CD4-positive, CD25-positive, alpha-beta regulatory T cell (primary cell): ENCODE results near the gene CMTM4. TPM values are rescaled to one million over a fixed set of nuclear protein-coding genes. Genes with fewer than 3 reads are reported as not detected.

Source experiments
- ATAC-seq, 2 donors: fragments of 150-1000 bp; cut with Tn5 transposase; one replicate each; pipeline ENCODE4 v1.10.0; 2021; ENCODE audit warnings: low read depth in 2 of 2, moderate number of reproducible peaks in 2 of 2, moderate library complexity in 1 of 2
- DNase-seq, 3 donors: peaks; one replicate each; pipeline versions ENCODE4 v3.0.0 to v3.0.0-alpha.2; 2012 to 2022; ENCODE audit warnings: mixed read lengths in 1 of 3
- H3K27ac ChIP-seq: one replicate; pipeline ENCODE4 v1.7.0; 2013; ENCODE audit warnings: mild to moderate bottlenecking, low read length; ENCODE audit not compliant: insufficient read depth, poor library complexity, severe bottlenecking
- H3K27me3 ChIP-seq: one replicate; pipeline ENCODE4 v1.7.0; 2013; ENCODE audit warnings: low read length; ENCODE audit not compliant: control insufficient read depth, insufficient read depth
- H3K36me3 ChIP-seq: one replicate; pipeline ENCODE4 v1.7.0; 2013; ENCODE audit warnings: mild to moderate bottlenecking, low read length, moderate library complexity; ENCODE audit not compliant: control insufficient read depth, insufficient read depth
- H3K4me1 ChIP-seq: 2 replicates; pipeline ENCODE4 v1.7.0; 2013; ENCODE audit warnings: mild to moderate bottlenecking, low read length; ENCODE audit not compliant: insufficient read depth, control insufficient read depth, poor library complexity, severe bottlenecking
- H3K4me3 ChIP-seq: one replicate; pipeline ENCODE4 v1.7.0; 2013; ENCODE audit warnings: low read depth, mild to moderate bottlenecking, low read length, moderate library complexity
- H3K9me3 ChIP-seq, 2 experiments: 1 replicate in 1 of 2; 2 replicates in 1 of 2; pipeline ENCODE4 v1.7.0; 2013; ENCODE audit warnings: low read length in 2 of 2, mild to moderate bottlenecking in 1 of 2, moderate library complexity in 1 of 2; ENCODE audit not compliant: control insufficient read depth in 2 of 2
- H3K27ac Mint-ChIP-seq, 3 donors: one replicate each; pipeline ENCODE4 v1.8.0; 2020 to 2022; ENCODE audit warnings: mild to moderate bottlenecking in 3 of 3, mixed read lengths in 3 of 3, moderate library complexity in 2 of 3
- H3K27me3 Mint-ChIP-seq: one replicate; pipeline ENCODE4 v1.8.0; 2022; ENCODE audit warnings: mild to moderate bottlenecking, mixed read lengths
- H3K36me3 Mint-ChIP-seq: one replicate; pipeline ENCODE4 v1.8.0; 2020; ENCODE audit warnings: mixed read lengths
- H3K4me1 Mint-ChIP-seq, 4 donors: one replicate each; pipeline ENCODE4 v1.8.0; 2020 to 2022; ENCODE audit warnings: mixed read lengths in 4 of 4, mild to moderate bottlenecking in 1 of 4
- H3K4me3 Mint-ChIP-seq, 4 donors: one replicate each; pipeline ENCODE4 v1.8.0; 2020 to 2022; ENCODE audit warnings: mild to moderate bottlenecking in 4 of 4, mixed read lengths in 4 of 4, moderate library complexity in 3 of 4
- H3K9me3 Mint-ChIP-seq, 7 donors: one replicate each; pipeline ENCODE4 v1.8.0; 2020 to 2022; ENCODE audit warnings: mixed read lengths in 7 of 7, mild to moderate bottlenecking in 3 of 7, moderate library complexity in 2 of 7
- polyA plus RNA-seq, 4 donors: library from polyadenylated mRNA; unstranded; fragments of 300-500 nt; fragmentation: Illumina TruSeq; gene quantifications; one replicate each; pipeline ENCODE4 v1.2.3, GENCODE V29; 2021
- total RNA-seq: library from RNA; stranded (reverse); gene quantifications from one replicate; pipeline ENCODE4 v1.2.3, GENCODE V29; 2022

The CMTM4 gene
- total and polyA plus RNA-seq, 5 donors from 2014 or later: 0.10 to 0.64 (median 0.18) TPM

DNA sequence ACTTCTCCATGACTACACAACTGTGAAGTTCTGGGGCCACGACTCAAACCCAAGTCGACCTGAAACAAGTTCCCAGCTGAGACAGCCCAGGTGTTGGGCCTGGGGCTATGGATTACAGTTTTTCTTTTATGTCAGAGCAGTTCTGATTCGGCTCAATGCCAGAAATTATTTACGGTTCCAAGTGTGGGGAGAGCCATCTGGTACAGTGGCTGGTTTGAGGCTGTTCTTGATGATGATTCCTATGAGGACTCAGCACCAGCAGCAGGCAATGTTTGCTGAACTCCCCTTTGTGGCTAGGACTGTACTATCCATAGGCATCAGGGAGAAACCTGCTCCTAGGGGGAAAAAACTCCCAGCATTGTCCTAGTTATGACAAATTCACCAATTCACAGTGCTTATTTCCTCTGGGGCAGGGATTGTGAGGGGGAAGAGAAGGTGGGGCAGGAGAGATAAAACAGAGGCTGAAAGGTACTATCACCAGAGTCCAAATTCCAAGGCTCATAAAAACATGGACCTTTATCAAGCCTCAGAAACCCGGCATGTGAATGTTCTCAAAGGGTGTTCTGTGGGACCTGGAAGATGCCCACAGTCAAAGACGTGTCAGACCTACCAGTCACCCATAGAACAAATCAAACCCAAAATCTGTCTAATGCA is 18.2 kb upstream of the CMTM4 start:
- H3K4me3 Mint-ChIP-seq: no peak overlapping the region
- no peak for ATAC-seq
- H3K4me1 Mint-ChIP-seq: no peaks in the 10 kb centered on the region
- Histone ChIP-seq H3K4me1 (no peaks in the 10 kb centered on the region), H3K36me3 (no peaks in the 10 kb centered on the region), H3K27ac (no peak overlapping the region), H3K4me3 (no peak overlapping the region), H3K9me3 (no peaks in the 10 kb centered on the region), H3K27me3 (no peaks in the 10 kb centered on the region)
- H3K36me3 Mint-ChIP-seq: peaks cover 11% of the 10 kb centered on the region
- H3K9me3 Mint-ChIP-seq: peaks cover 0 to 2% (median 0%) of the 10 kb centered on the region in 7 donors
- no peak for DNase-seq
- no peaks in the 10 kb centered on the region for H3K27me3 Mint-ChIP-seq
- peak overlapping the region in 2 of 3 donors; percentile 14 to 68 for H3K27ac Mint-ChIP-seq

DNA sequence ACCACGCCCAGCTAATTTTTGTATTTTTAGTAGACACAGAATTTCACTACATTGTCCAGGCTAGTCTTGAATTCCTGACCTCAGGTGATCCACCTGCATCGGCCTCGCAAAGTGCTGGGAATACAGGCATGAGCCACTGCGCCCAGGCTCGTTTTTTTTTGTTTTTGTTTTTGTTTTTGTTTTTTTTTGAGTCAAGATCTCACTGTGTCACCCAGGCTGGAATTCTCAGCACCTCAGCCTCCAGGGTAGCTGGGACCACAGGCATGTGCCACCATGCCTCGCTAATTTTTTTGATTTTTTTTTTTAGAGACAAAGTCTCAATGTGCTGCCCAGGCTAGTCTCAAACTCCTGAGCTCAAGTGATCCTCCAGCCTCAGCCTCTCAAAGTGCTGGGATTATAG is 17.5 kb upstream of the CMTM4 start:
- H3K9me3 ChIP-seq: no peaks in the 10 kb centered on the region
- no peak overlapping the region for H3K4me3 Mint-ChIP-seq
- H3K36me3 Mint-ChIP-seq: peaks cover 8% of the 10 kb centered on the region
- no peak overlapping the region for H3K27ac Mint-ChIP-seq
- no peaks in the 10 kb centered on the region for H3K27me3 Mint-ChIP-seq
- H3K9me3 Mint-ChIP-seq: peaks cover 0 to 2% (median 0%) of the 10 kb centered on the region in 7 donors
- H3K4me3 ChIP-seq: no peak overlapping the region
- ATAC-seq (no peak), DNase-seq (no peak)
- H3K36me3 ChIP-seq: no peaks in the 10 kb centered on the region
- no peak overlapping the region for H3K27ac ChIP-seq
- H3K27me3 ChIP-seq: no peaks in the 10 kb centered on the region
- H3K4me1 ChIP-seq: no peaks in the 10 kb centered on the region
- H3K4me1 Mint-ChIP-seq: no peaks in the 10 kb centered on the region

DNA sequence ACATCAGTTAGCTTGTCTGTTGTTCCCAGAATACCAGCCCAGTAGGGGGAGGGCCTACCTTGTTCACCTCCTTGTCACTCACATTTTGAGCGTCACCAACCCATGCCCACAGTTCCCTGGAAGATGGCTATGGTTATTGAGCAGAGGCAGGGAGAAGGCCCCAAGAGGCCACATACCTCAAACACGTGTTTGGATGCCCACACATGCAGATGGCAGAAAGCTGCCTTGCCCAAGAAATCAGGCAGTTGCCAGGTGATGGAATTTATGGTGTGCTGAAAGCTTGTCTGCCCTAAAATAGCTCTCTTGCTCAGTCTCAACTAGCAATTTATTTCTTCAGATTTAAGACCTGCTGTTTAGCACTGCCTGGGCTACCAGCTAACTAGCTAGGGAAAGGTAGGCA is 16.5 kb upstream of the CMTM4 start:
- no peaks in the 10 kb centered on the region for H3K9me3 ChIP-seq
- no peaks in the 10 kb centered on the region for H3K36me3 ChIP-seq
- no peak for DNase-seq
- H3K4me1 ChIP-seq: no peaks in the 10 kb centered on the region
- H3K27ac Mint-ChIP-seq: no peak overlapping the region
- H3K36me3 Mint-ChIP-seq: peaks cover 5% of the 10 kb centered on the region
- peaks cover 0 to 2% (median 0%) of the 10 kb centered on the region in 7 donors for H3K9me3 Mint-ChIP-seq
- no peak for ATAC-seq
- no peaks in the 10 kb centered on the region for H3K27me3 ChIP-seq
- H3K27ac ChIP-seq: no peak overlapping the region
- H3K4me3 Mint-ChIP-seq: no peak overlapping the region
- no peak overlapping the region for H3K4me3 ChIP-seq
- no peaks in the 10 kb centered on the region for H3K4me1 Mint-ChIP-seq
- no peaks in the 10 kb centered on the region for H3K27me3 Mint-ChIP-seq

DNA sequence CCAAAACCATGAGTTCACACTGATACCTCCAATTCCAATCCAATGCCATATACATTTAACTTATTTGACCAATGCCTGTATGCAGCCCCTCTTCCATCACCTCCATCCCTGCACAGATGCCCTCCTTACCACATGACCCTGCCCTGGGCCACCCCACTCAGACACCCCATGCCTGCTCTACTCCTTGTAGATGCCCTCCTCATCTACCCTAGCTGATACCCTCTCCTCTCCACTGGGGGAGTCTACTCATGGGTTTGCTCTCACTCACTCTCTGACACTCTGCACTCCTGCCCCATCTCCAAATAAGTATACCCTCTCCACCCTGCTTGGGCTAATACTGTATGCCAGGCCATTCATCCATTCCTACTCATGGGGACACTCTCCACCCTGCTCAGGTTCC is 16.0 kb upstream of the CMTM4 start:
- ATAC-seq: peak in 1 of 2 donors; percentile 42
- Mint-ChIP-seq H3K27ac (peak overlapping the region in 1 of 3 donors; percentile 10), H3K9me3 (peaks cover 0 to 2% (median 0%) of the 10 kb centered on the region in 7 donors), H3K36me3 (peaks cover 4% of the 10 kb centered on the region), H3K4me3 (no peak overlapping the region), H3K27me3 (no peaks in the 10 kb centered on the region), H3K4me1 (no peaks in the 10 kb centered on the region)
- no peak overlapping the region for H3K27ac ChIP-seq
- H3K36me3 ChIP-seq: no peaks in the 10 kb centered on the region
- H3K9me3 ChIP-seq: no peaks in the 10 kb centered on the region
- DNase-seq: no peak
- no peaks in the 10 kb centered on the region for H3K27me3 ChIP-seq
- no peaks in the 10 kb centered on the region for H3K4me1 ChIP-seq
- no peak overlapping the region for H3K4me3 ChIP-seq

DNA sequence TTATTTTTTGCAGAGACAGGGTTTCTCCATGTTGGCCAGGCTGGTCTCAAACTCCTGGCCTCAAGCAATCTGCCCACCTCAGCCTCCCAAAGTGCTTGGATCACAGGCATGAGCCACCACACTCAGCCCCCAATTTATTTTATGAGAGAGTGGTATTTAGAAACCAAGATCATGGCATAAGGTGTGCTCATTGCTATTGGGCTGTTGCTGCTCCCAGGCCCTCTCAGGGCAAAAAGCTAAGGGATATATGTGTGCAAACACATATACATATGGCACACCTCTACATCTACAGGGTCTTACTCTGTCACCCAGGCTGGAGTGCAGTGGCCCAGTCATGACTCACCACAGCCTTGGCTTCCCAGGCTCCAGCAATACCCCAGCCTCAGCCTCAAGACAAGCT is 15.0 kb upstream of the CMTM4 start:
- H3K4me1 ChIP-seq: no peaks in the 10 kb centered on the region
- Mint-ChIP-seq H3K9me3 (peaks cover 0 to 2% (median 0%) of the 10 kb centered on the region in 7 donors), H3K27ac (no peak overlapping the region), H3K36me3 (no peaks in the 10 kb centered on the region), H3K4me1 (no peaks in the 10 kb centered on the region), H3K27me3 (no peaks in the 10 kb centered on the region), H3K4me3 (no peak overlapping the region)
- H3K4me3 ChIP-seq: no peak overlapping the region
- no peaks in the 10 kb centered on the region for H3K27me3 ChIP-seq
- no peaks in the 10 kb centered on the region for H3K9me3 ChIP-seq
- DNase-seq: no peak
- no peaks in the 10 kb centered on the region for H3K36me3 ChIP-seq
- no peak overlapping the region for H3K27ac ChIP-seq
- ATAC-seq: no peak

DNA sequence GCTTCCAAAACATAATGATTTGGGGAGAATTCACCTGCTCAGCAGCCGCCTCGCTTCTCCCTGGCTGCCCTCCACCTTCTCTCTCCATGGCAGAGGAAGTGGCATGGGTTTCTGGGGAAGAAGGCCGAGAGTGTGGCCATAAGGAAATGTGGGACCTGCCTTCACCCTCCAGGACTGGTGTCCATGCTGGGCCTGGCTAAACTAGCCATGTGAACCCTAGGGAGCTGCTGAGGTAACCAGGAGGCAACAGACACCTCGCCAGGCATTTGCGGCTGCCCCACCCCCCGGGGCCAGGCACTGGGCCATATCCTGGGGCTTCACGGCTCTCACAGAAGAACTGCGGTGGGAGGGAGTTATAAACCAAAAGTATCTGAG is 9.9 kb upstream of the CMTM4 start:
- no peaks in the 10 kb centered on the region for H3K27me3 Mint-ChIP-seq
- no peaks in the 10 kb centered on the region for H3K27me3 ChIP-seq
- ATAC-seq (no peak), DNase-seq (no peak)
- H3K27ac Mint-ChIP-seq: no peak overlapping the region
- no peaks in the 10 kb centered on the region for H3K4me1 ChIP-seq
- H3K9me3 Mint-ChIP-seq: no peaks in the 10 kb centered on the region
- H3K4me3 ChIP-seq: no peak overlapping the region
- H3K36me3 ChIP-seq: no peaks in the 10 kb centered on the region
- no peaks in the 10 kb centered on the region for H3K4me1 Mint-ChIP-seq
- H3K27ac ChIP-seq: no peak overlapping the region
- no peaks in the 10 kb centered on the region for H3K9me3 ChIP-seq
- no peak overlapping the region for H3K4me3 Mint-ChIP-seq
- no peaks in the 10 kb centered on the region for H3K36me3 Mint-ChIP-seq

DNA sequence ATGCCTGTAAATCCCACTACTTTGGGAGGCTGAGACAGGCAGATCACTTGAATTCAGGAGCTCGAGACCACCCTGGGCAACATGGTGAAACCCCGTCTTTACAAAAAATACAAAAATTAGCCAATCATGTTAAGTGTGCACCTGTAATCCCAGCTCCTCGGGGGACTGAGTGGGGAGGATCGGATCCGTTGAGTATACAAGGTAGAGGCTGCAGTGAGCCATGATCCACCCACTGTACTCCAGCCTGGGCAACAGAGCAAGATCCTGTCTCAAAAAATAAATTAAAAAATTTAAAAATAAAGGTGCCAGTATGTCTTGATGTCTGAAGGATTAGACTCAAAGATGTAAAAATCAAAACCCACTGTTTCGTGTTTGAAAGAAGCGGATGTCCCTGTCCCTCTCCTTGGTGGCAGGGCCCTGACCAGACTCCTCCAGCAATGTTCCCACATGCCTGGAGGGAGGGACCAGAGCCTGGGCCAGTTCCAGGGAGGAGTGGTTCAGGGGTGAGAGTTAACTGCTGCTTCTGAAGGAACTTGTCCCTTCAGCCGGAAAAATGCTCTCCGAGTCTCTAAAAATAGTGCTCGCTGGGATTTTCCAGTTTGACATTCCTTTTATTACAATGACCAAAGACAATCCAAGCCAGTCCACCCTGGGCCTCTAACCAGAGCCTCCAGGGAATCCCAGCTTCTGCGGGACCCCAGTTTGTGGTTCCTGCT is 9.4 kb upstream of the CMTM4 start:
- no peak overlapping the region for H3K27ac ChIP-seq
- no peaks in the 10 kb centered on the region for H3K36me3 Mint-ChIP-seq
- no peaks in the 10 kb centered on the region for H3K27me3 Mint-ChIP-seq
- no peak overlapping the region for H3K4me3 Mint-ChIP-seq
- no peak overlapping the region for H3K27ac Mint-ChIP-seq
- no peaks in the 10 kb centered on the region for H3K36me3 ChIP-seq
- H3K4me1 Mint-ChIP-seq: peaks cover 0 to 1% (median 0%) of the 10 kb centered on the region in 4 donors
- no peaks in the 10 kb centered on the region for H3K4me1 ChIP-seq
- no peaks in the 10 kb centered on the region for H3K9me3 ChIP-seq
- H3K4me3 ChIP-seq: no peak overlapping the region
- no peaks in the 10 kb centered on the region for H3K27me3 ChIP-seq
- H3K9me3 Mint-ChIP-seq: no peaks in the 10 kb centered on the region
- DNase-seq: no peak
- no peak for ATAC-seq
